HepG2 (cell line): Measurements from ENCODE around the gene LIMA1. TPM values are rescaled to one million over a fixed set of nuclear protein-coding genes. Genes with fewer than 3 reads are reported as not detected.

Experiments
- ATAC-seq: fragments of 200-7000 bp; cut with Tn5 transposase; 3 replicates; pipeline ENCODE4 v1.9.1; 2020; ENCODE audit warnings: mild to moderate bottlenecking, moderate library complexity
- Bru-seq: library from RNA; stranded (reverse); fragments of 400-500 nt; gene quantifications from one replicate; lab custom pipeline; 2021; lab: Mats Ljungman, UMichigan
- BruChase-seq, 2 experiments: library from RNA; stranded (reverse); fragments of 400-500 nt; gene quantifications; one replicate each; lab custom pipeline; 2021; lab: Mats Ljungman, UMichigan
- BruUV-seq: library from RNA; stranded (reverse); fragments of 400-500 nt; replicated peaks from 2 replicates; lab custom pipeline; 2021; lab: Mats Ljungman, UMichigan
- CTCF ChIA-PET: fragments of 300-600 bp; formaldehyde crosslinking; extraction: SDS; loops from one replicate; lab custom pipeline; 2021; ENCODE audit warnings: low total read pairs, inconsistent platforms, low intra/inter-chr PET ratio; lab: Yijun Ruan, JAX
- POLR2A ChIA-PET: fragments of 350-600 bp; sonication (Branson Sonifier 250); formaldehyde crosslinking; loops from one replicate; lab custom pipeline; 2020; ENCODE audit warnings: antibody characterized with exemption, inconsistent platforms; lab: Yijun Ruan, JAX
- DNase-seq: peaks from one replicate; pipeline ENCODE4 v3.0.0-alpha.2; 2015; ENCODE audit warnings: low spot score
- FAIRE-seq: peaks from 3 replicates; lab custom pipeline; 2011; peaks lifted over from hg19 to GRCh38; lab: Jason Lieb, UNC
- H2AFZ ChIP-seq: one replicate; pipeline ENCODE4 v1.6.1; 2011; ENCODE audit warnings: low read length, inconsistent platforms
- H3K27ac ChIP-seq: fragments of 300-600 bp; 3 replicates; pipeline ENCODE4 v1.8.0; 2011; ENCODE audit warnings: mixed run types, mild to moderate bottlenecking, mixed read lengths, low read length, inconsistent platforms; ENCODE audit not compliant: insufficient read depth; ENCODE audit errors: extremely low read length
- H3K27me3 ChIP-seq, 2 experiments: fragments of 200-600 bp in 1 of 2; 2 replicates in 1 of 2; 3 replicates in 1 of 2; pipeline versions ENCODE4 v1.6.0 to v1.8.0; 2011; ENCODE audit warnings: low read length in 2 of 2, mild to moderate bottlenecking in 2 of 2, moderate library complexity in 2 of 2, inconsistent platforms in 1 of 2; ENCODE audit not compliant: insufficient read depth in 2 of 2, control insufficient read depth in 1 of 2
- H3K36me3 ChIP-seq, 2 experiments: fragments of 200-600 bp in 1 of 2; replicated peaks in 1 of 2; 2 replicates in 1 of 2; 3 replicates in 1 of 2; pipeline versions ENCODE4 v1.5.1 to v1.8.0; 2011; ENCODE audit warnings: low read length in 2 of 2, inconsistent platforms in 1 of 2; ENCODE audit not compliant: insufficient read depth in 2 of 2, control insufficient read depth in 1 of 2
- H3K4me1 ChIP-seq: 2 replicates; pipeline ENCODE4 v1.5.1; 2012; ENCODE audit warnings: low read length, inconsistent platforms; ENCODE audit not compliant: insufficient read depth
- H3K4me2 ChIP-seq: 2 replicates; pipeline ENCODE4 v1.6.0; 2011; ENCODE audit warnings: low read depth, low read length, inconsistent platforms
- H3K4me3 ChIP-seq, 3 experiments: fragments of 200-600 bp in 1 of 3; sonication (generic), shearing (Covaris generic) in 1 of 3; replicated peaks in 1 of 3; 2 replicates each; pipeline ENCODE4 v1.5.1; 2011 to 2016; ENCODE audit warnings: low read length in 3 of 3, inconsistent platforms in 2 of 3, low read depth in 2 of 3, mild to moderate bottlenecking in 2 of 3, control low read depth in 1 of 3, mixed read lengths in 1 of 3; ENCODE audit not compliant: insufficient read depth in 1 of 3
- H3K79me2 ChIP-seq: one replicate; pipeline ENCODE4 v1.6.1; 2011; ENCODE audit warnings: low read length, inconsistent platforms; ENCODE audit not compliant: insufficient read depth
- H3K9ac ChIP-seq: 2 replicates; pipeline ENCODE4 v1.6.0; 2011; ENCODE audit warnings: mild to moderate bottlenecking, low read depth, low read length, inconsistent platforms; ENCODE audit not compliant: insufficient read depth
- H3K9me3 ChIP-seq: 2 replicates; pipeline ENCODE4 v1.5.1; 2012; ENCODE audit warnings: mild to moderate bottlenecking, low read length
- H4K20me1 ChIP-seq: 2 replicates; pipeline ENCODE4 v1.6.0; 2011; ENCODE audit warnings: inconsistent platforms, mild to moderate bottlenecking, low read length, moderate library complexity; ENCODE audit not compliant: insufficient read depth
- DNMT1 ChIP-seq: sonication (generic); formaldehyde crosslinking; IDR thresholded peaks from 2 replicates; pipeline ENCODE4 v1.5.1; 2020; ENCODE audit warnings: mild to moderate bottlenecking, missing genetic modification reagents
- FOXP1 ChIP-seq, 2 experiments: fragments of 450-650 bp in 1 of 2; IDR thresholded peaks; 2 replicates each; pipeline ENCODE4 v1.6.1; 2017 to 2018; ENCODE audit warnings: antibody characterized with exemption in 1 of 2
- GATAD2A ChIP-seq: IDR thresholded peaks from 2 replicates; pipeline ENCODE4 v1.6.1; 2016
- MEF2D ChIP-seq: sonication (generic); formaldehyde crosslinking; IDR thresholded peaks from 2 replicates; pipeline ENCODE4 v1.5.1; 2020; ENCODE audit warnings: mild to moderate bottlenecking, missing genetic modification reagents
- TMF1 ChIP-seq: sonication (generic); formaldehyde crosslinking; IDR thresholded peaks from 2 replicates; pipeline ENCODE4 v1.8.1; 2022; ENCODE audit warnings: low read depth, missing genetic modification reagents
- TOPORS ChIP-seq: sonication (generic); formaldehyde crosslinking; IDR thresholded peaks from 2 replicates; pipeline ENCODE4 v1.8.0; 2023; ENCODE audit warnings: mild to moderate bottlenecking, missing genetic modification reagents
- ZBTB7A ChIP-seq: sonication (generic); formaldehyde crosslinking; IDR thresholded peaks from 2 replicates; pipeline ENCODE4 v1.8.0; 2022; ENCODE audit warnings: mild to moderate bottlenecking, missing genetic modification reagents
- ZMYM2 ChIP-seq: sonication (generic); formaldehyde crosslinking; IDR thresholded peaks from 2 replicates; pipeline ENCODE4 v1.8.0; 2022; ENCODE audit warnings: mild to moderate bottlenecking, missing genetic modification reagents
- WGBS: methylation state at CpG from one replicate; pipeline ENCODE4 v1.1.6; 2017; ENCODE audit warnings: low lambda C conversion rate; 5-methylcytosine and 5-hydroxymethylcytosine counted together
- in situ Hi-C: cut with HindIII; loops from 2 replicates; pipeline ENCODE4 v1.10.0; 2017; ENCODE audit warnings: low pct_unique_long_range_greater_than_20kb; ENCODE audit not compliant: extremely low pct_ligation_motif_present
- intact Hi-C: fragments of 100-400 bp; cut with micrococcal nuclease; formaldehyde crosslinking; loops from one replicate; pipeline ENCODE4 v1.10.0; 2022; ENCODE audit not compliant: unreplicated experiment
- long read RNA-seq, 2 experiments: library from RNA in 1 of 2; library from polyadenylated mRNA in 1 of 2; stranded (forward) in 1 of 2; unstranded in 1 of 2; transcript quantifications; one replicate each; pipeline ENCODE4 v2.0.0, GENCODE V29; 2019 to 2022
- polyA minus RNA-seq, 3 experiments: library from RNA; depleted of rRNA, polyadenylated mRNA; stranded (reverse); fragments of >200 nt; gene quantifications; 2 replicates each; pipeline ENCODE4 v1.2.3, GENCODE V29; 2011; ENCODE audit warnings: low replicate concordance in 1 of 3
- polyA plus RNA-seq, 8 experiments: library from polyadenylated mRNA; depleted of rRNA in 3 of 8; stranded (reverse) in 7 of 8; unstranded in 1 of 8; fragments of >200 nt; fragmentation: Illumina TruSeq in 4 of 8; extraction: Trizol in 4 of 8; gene quantifications; 2 replicates each; pipeline versions ENCODE4 v1.2.1 to v1.2.3, GENCODE V29; 2011 to 2016; ENCODE audit warnings: low read depth in 4 of 8, missing spikeins in 1 of 8, mixed read lengths in 1 of 8; ENCODE audit not compliant: insufficient read depth in 1 of 8
- total RNA-seq, 5 experiments: library from RNA; depleted of rRNA; stranded (reverse); fragments of >200 nt; fragmentation: Illumina TruSeq; extraction: Trizol; gene quantifications; 2 replicates each; pipeline ENCODE4 v1.2.3, GENCODE V29; 2016; ENCODE audit warnings: low read depth in 1 of 5
- TF ChIP-seq, protein P1 (sequence below): sonication (generic); formaldehyde crosslinking; IDR thresholded peaks from 2 replicates; pipeline ENCODE4 v1.9.0; 2021; ENCODE audit warnings: missing genetic modification reagents, borderline replicate concordance
- TF ChIP-seq, protein P2 (sequence below): sonication (generic); formaldehyde crosslinking; IDR thresholded peaks from 2 replicates; pipeline ENCODE4 v1.5.1; 2020; ENCODE audit warnings: missing genetic modification reagents, mild to moderate bottlenecking, borderline replicate concordance

LIMA1 gene
- total RNA-seq (2016; rRNA removed; fragmentation: Illumina TruSeq; extraction: Trizol) = 13.0 and 19.3 TPM in 2 replicates
- total RNA-seq (2016; cell fraction: cytosol; rRNA removed; fragmentation: Illumina TruSeq; extraction: Trizol; ENCODE audit: low read depth) = 0.91 and 1.6 TPM in 2 replicates
- 12.8 and 15.0 TPM in 2 replicates for total RNA-seq (2016; cell fraction: insoluble cytoplasmic fraction; rRNA removed; fragmentation: Illumina TruSeq; extraction: Trizol)
- total RNA-seq (2016; cell fraction: membrane; rRNA removed; fragmentation: Illumina TruSeq; extraction: Trizol) = 4.2 and 5.4 TPM in 2 replicates
- total RNA-seq (2016; cell fraction: nucleus; rRNA removed; fragmentation: Illumina TruSeq; extraction: Trizol) = 14.1 and 15.9 TPM in 2 replicates
- polyA plus RNA-seq (2011; rRNA removed) = 13.9 and 19.8 TPM in 2 replicates
- polyA plus RNA-seq (2011; cell fraction: cytosol; rRNA removed) = 5.0 and 7.4 TPM in 2 replicates
- polyA plus RNA-seq (2011; cell fraction: nucleus; rRNA removed) = 8.8 and 9.7 TPM in 2 replicates
- polyA plus RNA-seq (2012) = 11.5 and 11.9 TPM in 2 replicates
- 0.72 and 1.1 TPM in 2 replicates for polyA plus RNA-seq (2016; cell fraction: cytosol; fragmentation: Illumina TruSeq; extraction: Trizol; ENCODE audit: low read depth)
- 21.3 and 21.6 TPM in 2 replicates for polyA plus RNA-seq (2016; cell fraction: insoluble cytoplasmic fraction; fragmentation: Illumina TruSeq; extraction: Trizol; ENCODE audit: low read depth)
- polyA plus RNA-seq (2016; cell fraction: membrane; fragmentation: Illumina TruSeq; extraction: Trizol; ENCODE audit: low read depth) = 1.9 and 2.7 TPM in 2 replicates
- 17.1 and 18.0 TPM in 2 replicates for polyA plus RNA-seq (2016; cell fraction: nucleus; fragmentation: Illumina TruSeq; extraction: Trizol; ENCODE audit: insufficient read depth, low read depth)
- 21.1 and 72.7 TPM in 2 replicates for polyA minus RNA-seq (2011; rRNA and poly(A)+ RNA removed; ENCODE audit: low replicate concordance)
- polyA minus RNA-seq (2011; cell fraction: cytosol; rRNA and poly(A)+ RNA removed) = 12.9 and 14.3 TPM in 2 replicates
- 22.8 and 23.7 TPM in 2 replicates for polyA minus RNA-seq (2011; cell fraction: nucleus; rRNA and poly(A)+ RNA removed)
- Bru-seq, nascent RNA = percentile 55 among the genes with signal in this experiment
- BruChase-seq, experiment 1, labeled RNA remaining after a 6-hour chase = percentile 62 among the genes with signal in this experiment
- BruChase-seq, experiment 2, labeled RNA remaining after a 2-hour chase = percentile 53 among the genes with signal in this experiment
- long read RNA-seq, experiment 1, transcript LIMA1-201 (11 exons, 3,706 nt) = major isoform, 8 of 18 reads
- long read RNA-seq, experiment 1, partial matches to known transcripts = 8 of 18 reads
- long read RNA-seq, experiment 1, other reads (novel, unspliced or antisense) = 0 of 18 reads
- long read RNA-seq, experiment 2, partial matches to known transcripts = 0 of 23 reads
- long read RNA-seq, experiment 2, other reads (novel, unspliced or antisense) = 20 of 23 reads

GRCh38 chr12:50283229-50283923, at the start of gene LIMA1:
TSS of gene LIMA1 (minus strand) at chr12:50283520. CDS start at chr12:50248751, 34,769 bp downstream.
- in situ Hi-C loops = no loop called here
- TF ChIP-seq DNMT1 (CRISPR knock-in tag) = no peak
- peak; percentile 60 for TF ChIP-seq ZBTB7A
- TF ChIP-seq GATAD2A = 0 out of 2 replicates have a peak, but pooled peaks have one; percentile 14
- TF ChIP-seq, protein P1, sequence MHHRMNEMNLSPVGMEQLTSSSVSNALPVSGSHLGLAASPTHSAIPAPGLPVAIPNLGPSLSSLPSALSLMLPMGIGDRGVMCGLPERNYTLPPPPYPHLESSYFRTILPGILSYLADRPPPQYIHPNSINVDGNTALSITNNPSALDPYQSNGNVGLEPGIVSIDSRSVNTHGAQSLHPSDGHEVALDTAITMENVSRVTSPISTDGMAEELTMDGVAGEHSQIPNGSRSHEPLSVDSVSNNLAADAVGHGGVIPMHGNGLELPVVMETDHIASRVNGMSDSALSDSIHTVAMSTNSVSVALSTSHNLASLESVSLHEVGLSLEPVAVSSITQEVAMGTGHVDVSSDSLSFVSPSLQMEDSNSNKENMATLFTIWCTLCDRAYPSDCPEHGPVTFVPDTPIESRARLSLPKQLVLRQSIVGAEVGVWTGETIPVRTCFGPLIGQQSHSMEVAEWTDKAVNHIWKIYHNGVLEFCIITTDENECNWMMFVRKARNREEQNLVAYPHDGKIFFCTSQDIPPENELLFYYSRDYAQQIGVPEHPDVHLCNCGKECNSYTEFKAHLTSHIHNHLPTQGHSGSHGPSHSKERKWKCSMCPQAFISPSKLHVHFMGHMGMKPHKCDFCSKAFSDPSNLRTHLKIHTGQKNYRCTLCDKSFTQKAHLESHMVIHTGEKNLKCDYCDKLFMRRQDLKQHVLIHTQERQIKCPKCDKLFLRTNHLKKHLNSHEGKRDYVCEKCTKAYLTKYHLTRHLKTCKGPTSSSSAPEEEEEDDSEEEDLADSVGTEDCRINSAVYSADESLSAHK (CRISPR knock-in tag) = no peak
- TF ChIP-seq, protein P2, sequence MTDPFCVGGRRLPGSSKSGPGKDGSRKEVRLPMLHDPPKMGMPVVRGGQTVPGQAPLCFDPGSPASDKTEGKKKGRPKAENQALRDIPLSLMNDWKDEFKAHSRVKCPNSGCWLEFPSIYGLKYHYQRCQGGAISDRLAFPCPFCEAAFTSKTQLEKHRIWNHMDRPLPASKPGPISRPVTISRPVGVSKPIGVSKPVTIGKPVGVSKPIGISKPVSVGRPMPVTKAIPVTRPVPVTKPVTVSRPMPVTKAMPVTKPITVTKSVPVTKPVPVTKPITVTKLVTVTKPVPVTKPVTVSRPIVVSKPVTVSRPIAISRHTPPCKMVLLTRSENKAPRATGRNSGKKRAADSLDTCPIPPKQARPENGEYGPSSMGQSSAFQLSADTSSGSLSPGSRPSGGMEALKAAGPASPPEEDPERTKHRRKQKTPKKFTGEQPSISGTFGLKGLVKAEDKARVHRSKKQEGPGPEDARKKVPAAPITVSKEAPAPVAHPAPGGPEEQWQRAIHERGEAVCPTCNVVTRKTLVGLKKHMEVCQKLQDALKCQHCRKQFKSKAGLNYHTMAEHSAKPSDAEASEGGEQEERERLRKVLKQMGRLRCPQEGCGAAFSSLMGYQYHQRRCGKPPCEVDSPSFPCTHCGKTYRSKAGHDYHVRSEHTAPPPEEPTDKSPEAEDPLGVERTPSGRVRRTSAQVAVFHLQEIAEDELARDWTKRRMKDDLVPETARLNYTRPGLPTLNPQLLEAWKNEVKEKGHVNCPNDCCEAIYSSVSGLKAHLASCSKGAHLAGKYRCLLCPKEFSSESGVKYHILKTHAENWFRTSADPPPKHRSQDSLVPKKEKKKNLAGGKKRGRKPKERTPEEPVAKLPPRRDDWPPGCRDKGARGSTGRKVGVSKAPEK (CRISPR knock-in tag) = 0 out of 2 replicates have a peak, but pooled peaks have one; percentile 38
- TF ChIP-seq TOPORS (CRISPR knock-in tag) = no peak
- TF ChIP-seq TMF1 (CRISPR knock-in tag) = peak; percentile 92
- no peak for TF ChIP-seq MEF2D
- TF ChIP-seq ZMYM2 (CRISPR knock-in tag) = no peak
- TF ChIP-seq FOXP1 (IDR thresholded peaks at IDR 0.05) = no peak
- TF ChIP-seq FOXP1 (CRISPR knock-in tag; IDR thresholded peaks at IDR 0.05) = no peak

More at GRCh38 chr12:50283229-50283923, at the start of gene LIMA1:
- Histone ChIP-seq H3K4me1 (peaks cover 48% of the 10 kb centered on the region), H3K79me2 (peaks cover 10% of the 10 kb centered on the region), H4K20me1 (no peaks in the 10 kb centered on the region), H3K27me3 (no peaks in the 10 kb centered on the region; a peak in 1 of 5 replicates), H2AFZ (peak within 1 kb of the TSS; percentile 43), H3K9me3 (no peaks in the 10 kb centered on the region), H3K27ac (peak within 1 kb of the TSS; percentile 80), H3K4me3 (peak within 1 kb of the TSS; percentile 83 to 94 (median 92)), H3K4me2 (peak within 1 kb of the TSS; percentile 89), H3K9ac (peak within 1 kb of the TSS; percentile 93), H3K36me3 (no peaks in the 10 kb centered on the region)
- intact Hi-C loops = loop anchor here (2.0 kb wide), 1 partner anchor 43 kb away; no protein-coding TSS in a partner anchor
- ATAC-seq (peak; percentile 96), DNase-seq (peak; percentile 76), FAIRE-seq (no peak)
- POLR2A ChIA-PET = interaction anchor here (0.6 to 3.3 kb wide), 21 partner anchors 9 to 1785 kb away, joined by 3 to 21 read pairs (median 5); partner anchors contain the start of genes COX14 and SMARCD1
- BruUV-seq = no TSS peak
- CTCF ChIA-PET = no interaction called here
- WGBS = 4% methylated on average over 7 of the region's 52 CpGs
